ENCODE measurements around the gene GYG1. TPM values are rescaled to one million over a fixed set of nuclear protein-coding genes. Genes with fewer than 3 reads are reported as not detected.

GYG1 gene
- polyA plus RNA-seq, 4 donors, result 26.5 to 33.5 (median 30.4) TPM

DNA sequence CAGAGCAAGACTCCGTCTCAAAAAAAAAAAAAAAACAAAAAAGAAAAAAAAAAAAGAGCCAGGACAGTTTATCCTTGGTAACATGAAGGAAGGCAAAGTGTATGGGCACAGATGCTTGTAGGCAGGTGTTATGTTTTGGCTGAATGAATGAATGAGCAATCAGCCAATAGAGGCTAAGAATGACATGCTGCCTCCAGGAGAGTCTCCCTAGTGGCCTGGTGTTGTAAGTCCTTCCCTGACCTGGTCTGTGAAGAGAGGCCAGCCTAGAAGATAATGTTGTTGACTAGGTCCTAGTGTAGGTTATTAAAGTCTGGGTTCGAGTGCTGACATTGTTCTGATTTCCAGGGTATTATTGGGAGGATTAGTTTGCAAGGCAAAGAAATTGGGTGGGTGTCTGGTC, 24.9 kb downstream of the GYG1 start:
- DNase-seq (ENCODE audit: low read depth in 4 of 4, low spot score in 3 of 4), result no peak

- no peak for DNase-seq (ENCODE audit: low read depth in 4 of 4, low spot score in 3 of 4)
Measured at GRCh38 chr3:149016669-149017541, 25.6 kb downstream of the GYG1 start.

GRCh38 chr3:149018247-149018646, 26.9 kb downstream of the GYG1 start:
- no peak for DNase-seq (ENCODE audit: low read depth in 4 of 4, low spot score in 3 of 4)

DNA sequence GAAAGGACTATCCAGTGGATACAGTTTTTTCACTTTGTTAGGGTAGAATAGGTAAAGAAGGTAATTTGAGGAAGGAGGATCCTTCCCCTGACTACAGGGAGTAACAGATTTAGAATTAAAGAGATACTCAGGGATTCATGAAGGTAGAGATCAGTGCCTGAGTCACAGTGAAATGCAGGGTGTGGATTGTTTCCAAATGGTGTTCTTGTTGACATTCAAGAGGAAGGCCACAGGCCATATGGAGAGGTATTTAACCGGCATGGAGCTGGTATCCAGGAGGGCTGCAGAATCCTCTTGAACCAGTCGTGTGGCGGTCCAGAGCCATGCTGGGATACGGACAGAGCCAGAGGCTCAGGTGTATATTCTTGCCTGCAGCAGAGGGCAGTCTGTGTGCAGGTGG, 28.2 kb downstream of the GYG1 start:
- no peak for DNase-seq (ENCODE audit: low read depth in 4 of 4, low spot score in 3 of 4)

DNA sequence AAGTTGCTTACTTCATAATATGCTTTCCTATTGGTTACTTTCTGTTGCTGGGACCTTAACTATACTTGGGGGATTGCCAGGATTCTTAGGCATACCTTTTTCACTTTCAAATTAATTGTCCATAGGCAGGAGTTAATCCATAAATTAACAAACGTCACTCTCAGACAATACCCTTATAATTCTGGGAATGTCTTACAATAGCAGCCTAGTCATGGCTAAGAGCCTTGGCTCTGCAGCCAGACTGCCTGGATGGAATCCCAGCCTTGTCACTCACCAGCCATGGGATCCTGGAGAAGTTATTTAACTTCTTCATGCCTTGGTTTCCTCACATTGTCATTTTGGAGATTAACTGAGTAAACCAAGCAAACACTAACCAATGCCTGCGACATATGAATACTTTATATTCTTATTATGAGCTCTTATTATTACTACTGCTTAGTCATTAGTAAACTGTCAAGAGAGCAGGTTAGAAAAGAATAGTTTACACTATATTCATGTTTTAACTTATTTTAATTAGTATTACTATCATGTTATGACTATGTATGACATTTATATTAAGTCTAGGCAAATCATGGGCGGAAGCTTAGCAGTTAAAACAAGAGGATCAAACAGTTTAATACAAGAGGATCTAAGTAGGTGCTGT, 29.0 kb downstream of the GYG1 start:
- DNase-seq (ENCODE audit: low read depth in 4 of 4, low spot score in 3 of 4), result no peak

DNA sequence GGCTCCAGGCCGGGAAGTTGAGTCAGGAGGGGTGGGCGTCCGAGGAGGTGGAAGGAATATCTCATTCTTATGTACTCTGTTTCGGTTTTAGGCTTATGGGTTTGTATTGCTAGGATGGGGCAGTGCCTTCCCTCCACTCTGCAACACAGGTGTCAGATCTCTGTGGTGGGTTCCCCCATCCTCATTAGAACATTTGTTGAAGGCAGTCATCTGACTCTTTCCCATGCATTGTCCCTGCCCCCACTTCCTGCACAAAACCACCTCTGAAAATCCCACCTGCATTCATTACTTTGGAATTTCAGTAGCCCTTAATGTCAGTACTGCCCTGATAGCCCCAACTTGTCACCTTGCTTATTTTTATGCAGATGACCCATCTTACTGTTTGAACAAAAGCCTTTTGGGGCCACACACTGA, 29.5 kb downstream of the GYG1 start:
- no peak for DNase-seq (ENCODE audit: low read depth in 4 of 4, low spot score in 3 of 4)

- DNase-seq (ENCODE audit: low read depth in 4 of 4, low spot score in 3 of 4), result no peak
Measured at GRCh38 chr3:149021830-149022229, 30.5 kb downstream of the GYG1 start.

GRCh38 chr3:149023951-149024350, 32.6 kb downstream of the GYG1 start:
- DNase-seq (ENCODE audit: low read depth in 4 of 4, low spot score in 3 of 4), result no peak

- DNase-seq (ENCODE audit: low read depth in 4 of 4, low spot score in 3 of 4), result no peak
Measured at GRCh38 chr3:149026718-149027117, 35.4 kb downstream of the GYG1 start.

GRCh38 chr3:149031096-149031495, 39.8 kb downstream of the GYG1 start:
- DNase-seq (ENCODE audit: low read depth in 4 of 4, low spot score in 3 of 4), result no peak

DNA sequence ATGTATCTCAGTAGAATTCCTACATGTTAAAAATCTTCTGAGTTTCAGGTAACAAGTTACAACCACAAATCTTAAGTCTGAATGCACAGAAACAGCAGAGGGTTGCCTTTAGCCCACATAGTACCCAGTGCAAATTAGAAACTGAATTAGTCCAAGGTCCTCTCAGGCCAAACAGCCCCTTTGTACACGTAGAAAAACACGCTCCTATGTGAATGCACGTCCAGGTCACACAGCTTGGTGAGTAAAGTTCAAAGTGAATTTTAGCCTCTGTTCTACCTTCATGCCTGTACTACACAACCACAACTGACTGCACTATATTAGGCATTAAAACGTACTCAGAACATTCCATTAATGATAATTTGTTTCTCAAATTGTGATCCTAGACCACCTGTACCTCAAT, 46.3 kb downstream of the GYG1 start:
- no peak for DNase-seq (ENCODE audit: low read depth in 4 of 4, low spot score in 3 of 4)

DNA sequence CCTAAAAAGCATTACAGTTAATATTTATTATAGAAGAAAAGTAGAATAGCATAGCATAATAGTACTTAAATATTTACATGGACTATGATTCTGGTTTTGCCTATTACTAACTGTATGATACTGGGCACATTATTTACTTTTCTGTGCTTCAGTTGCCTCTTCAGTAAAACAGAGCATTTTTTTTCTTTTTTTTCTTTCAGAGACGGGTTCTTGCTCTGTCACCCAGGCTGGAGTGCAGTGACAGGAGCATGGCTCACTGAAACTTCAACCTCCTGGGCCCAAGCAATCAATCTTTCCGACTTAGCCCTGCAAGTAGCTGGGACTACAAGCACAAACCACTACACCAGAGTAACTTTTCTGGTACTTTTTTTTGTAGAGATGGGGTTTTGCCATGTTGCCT, 47.0 kb downstream of the GYG1 start:
- no peak for DNase-seq (ENCODE audit: low read depth in 4 of 4, low spot score in 3 of 4)

DNA sequence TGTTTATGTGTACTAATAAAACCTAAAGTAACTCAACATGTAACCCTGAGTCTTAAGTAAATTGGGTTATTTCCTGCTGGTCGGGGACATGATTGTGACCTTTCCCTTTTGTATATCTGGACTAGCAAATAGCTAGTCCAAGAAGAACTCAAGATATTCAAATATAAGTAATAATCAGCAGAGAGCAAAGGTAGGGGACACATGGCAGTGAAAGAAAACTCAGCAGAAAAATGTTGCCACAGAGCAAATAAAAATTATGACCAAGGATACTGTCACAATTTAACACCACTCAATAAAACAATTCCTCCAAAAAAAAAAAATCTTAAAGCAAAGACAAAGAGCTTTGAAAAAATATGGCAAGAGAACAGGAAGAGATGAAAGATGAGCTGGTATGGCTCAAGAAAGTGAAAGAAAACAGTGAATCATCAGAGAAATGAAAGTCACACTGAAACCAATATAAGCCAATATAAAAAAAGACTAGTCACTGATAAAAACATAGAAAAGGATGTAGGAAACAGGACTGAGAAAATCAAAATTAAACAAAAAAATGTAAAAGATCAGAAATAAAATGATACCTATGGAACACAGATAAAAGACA, 51.5 kb downstream of the GYG1 start:
- no peak for DNase-seq (ENCODE audit: low read depth in 4 of 4, low spot score in 3 of 4)

DNA sequence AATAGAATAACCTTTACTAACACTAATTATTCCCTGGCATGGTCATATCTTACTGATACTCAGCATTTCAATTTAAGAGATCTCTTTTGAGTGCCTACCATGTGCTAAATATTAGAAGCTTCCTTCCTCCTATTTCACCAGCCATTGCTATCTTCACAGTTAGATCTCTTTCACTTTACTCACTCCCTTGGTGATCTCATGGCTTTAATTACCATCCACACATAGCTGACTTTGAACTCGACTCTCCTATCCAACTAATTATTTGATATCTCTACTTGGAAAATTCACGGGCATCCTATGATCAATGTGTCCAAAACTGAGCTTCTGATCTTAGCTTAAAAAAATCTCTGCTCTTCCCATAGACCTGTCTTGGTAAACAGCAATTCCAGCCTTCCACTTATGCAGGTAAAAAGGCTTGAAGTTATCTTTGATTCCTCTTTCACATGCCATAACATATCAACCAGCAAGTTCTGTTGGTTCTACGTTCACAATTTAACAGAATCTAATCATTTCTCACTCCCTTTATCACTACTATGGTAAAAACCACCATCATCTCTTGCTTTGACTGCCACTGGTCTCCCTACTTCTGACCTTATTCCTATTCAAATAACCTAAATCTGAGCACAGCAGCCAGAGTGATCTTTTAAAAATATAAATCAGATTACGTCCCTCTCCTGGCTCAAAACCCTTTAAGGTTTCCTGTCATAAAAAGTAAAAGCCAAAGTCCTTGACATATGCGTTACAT, 53.2 kb downstream of the GYG1 start:
- no peak for DNase-seq (ENCODE audit: low read depth in 4 of 4, low spot score in 3 of 4)

- no peak for DNase-seq (ENCODE audit: low read depth in 4 of 4, low spot score in 3 of 4)
Measured at GRCh38 chr3:149055575-149055974, 64.2 kb downstream of the GYG1 start.

DNA sequence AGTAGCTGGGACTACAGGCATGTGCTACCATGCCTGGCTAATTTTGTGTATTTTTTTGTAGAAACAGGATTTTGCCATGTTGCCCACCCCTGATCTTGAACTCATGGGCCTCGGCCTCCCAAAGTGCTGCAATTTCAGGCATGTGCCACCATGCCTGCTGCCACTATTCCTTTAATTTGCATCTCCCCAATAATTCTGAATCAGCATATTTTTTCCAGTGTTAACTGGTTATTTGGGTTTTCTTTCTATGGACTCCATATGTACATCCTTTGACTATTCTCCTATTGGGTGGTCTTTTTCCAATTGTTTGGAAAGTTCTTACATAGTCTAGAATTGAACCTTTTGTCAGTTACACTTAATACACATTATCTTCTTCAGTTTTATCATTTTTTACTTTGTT, 66.9 kb downstream of the GYG1 start:
- DNase-seq (ENCODE audit: low read depth in 4 of 4, low spot score in 3 of 4), result no peak

DNA sequence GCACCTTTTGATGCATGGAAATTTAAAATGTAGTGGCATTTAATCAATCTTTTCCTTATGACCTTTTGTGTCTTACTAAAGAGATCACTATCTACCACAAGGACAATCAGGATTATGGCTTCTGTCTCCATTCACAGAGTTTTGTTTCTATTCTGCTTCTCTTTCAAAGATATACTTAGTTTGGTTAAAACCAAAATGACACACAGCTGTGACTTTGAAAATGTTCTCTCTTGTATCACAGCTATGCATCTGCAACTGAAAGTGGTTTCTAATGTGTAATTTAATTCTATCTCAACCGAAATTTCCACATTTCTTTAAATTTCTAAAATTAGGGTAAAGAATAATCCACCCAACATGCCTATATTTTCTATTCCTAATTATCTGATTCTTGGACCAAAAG, 67.3 kb downstream of the GYG1 start:
- DNase-seq (ENCODE audit: low read depth in 4 of 4, low spot score in 3 of 4), result no peak

- no peak for DNase-seq (ENCODE audit: low read depth in 4 of 4, low spot score in 3 of 4)
Measured at GRCh38 chr3:149061776-149062175, 70.4 kb downstream of the GYG1 start.

DNA sequence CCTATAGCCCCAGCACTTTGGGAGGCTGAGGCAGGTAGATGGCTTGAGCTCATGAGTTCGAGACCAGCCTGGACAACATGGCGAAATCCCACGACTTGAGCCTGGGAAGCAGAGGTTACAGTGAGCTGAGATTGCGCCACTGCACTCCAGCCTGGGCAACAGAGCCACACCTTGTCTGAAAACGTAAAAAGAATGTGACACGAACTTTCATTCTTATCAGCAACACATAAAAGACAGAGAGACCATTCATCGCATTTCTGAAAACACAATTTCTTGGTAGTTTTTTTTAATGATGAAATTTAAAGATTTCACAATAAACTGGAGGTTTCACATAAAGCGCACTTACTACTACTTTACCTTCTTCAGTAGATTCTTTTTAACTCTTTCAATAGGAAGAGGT, 76.5 kb downstream of the GYG1 start:
- no peak for DNase-seq (ENCODE audit: low read depth in 4 of 4, low spot score in 3 of 4)
